ENCODE data around the gene GLA. TPM values are rescaled to one million over a fixed set of nuclear protein-coding genes. Genes with fewer than 3 reads are reported as not detected.
A peak's percentile ranks its signal among the peaks of the same experiment; 100 is the strongest.

GLA gene
- total RNA-seq, 2 experiments from 2014 or later: 40.7 to 45.8 TPM

GRCh38 chrX:101368800-101369199 lies 38.9 kb downstream of the GLA start:
- CTCF ChIA-PET: interaction anchor here (0.6 kb wide), 1 partner anchor 13 kb away, joined by 3 read pairs; no protein-coding TSS in a partner anchor
- no peak overlapping the region for H3K27ac Mint-ChIP-seq
- H3K36me3 Mint-ChIP-seq (ENCODE audit: low read depth): no peaks in the 10 kb centered on the region
- no peaks in the 10 kb centered on the region for H3K9me3 Mint-ChIP-seq
- DNase-seq: no peak
- H3K27me3 Mint-ChIP-seq (ENCODE audit: low read depth): no peaks in the 10 kb centered on the region
- no peaks in the 10 kb centered on the region for H3K4me1 Mint-ChIP-seq (ENCODE audit: low read depth)
- intact Hi-C loops (cut with micrococcal nuclease): no loop called here
- H3K4me3 Mint-ChIP-seq: no peak overlapping the region

GRCh38 chrX:101365301-101365795 lies 42.4 kb downstream of the GLA start:
- intact Hi-C loops (cut with micrococcal nuclease): no loop called here
- CTCF ChIA-PET: no interaction called here
- Mint-ChIP-seq H3K36me3 (ENCODE audit: low read depth) (no peaks in the 10 kb centered on the region), H3K9me3 (no peaks in the 10 kb centered on the region), H3K4me1 (ENCODE audit: low read depth) (no peaks in the 10 kb centered on the region), H3K27me3 (ENCODE audit: low read depth) (no peaks in the 10 kb centered on the region), H3K27ac (no peak overlapping the region), H3K4me3 (no peak overlapping the region)
- no peak for DNase-seq

GRCh38 chrX:101362757-101363156 lies 45.0 kb downstream of the GLA start:
- Mint-ChIP-seq H3K36me3 (ENCODE audit: low read depth) (no peaks in the 10 kb centered on the region), H3K4me3 (no peak overlapping the region), H3K4me1 (ENCODE audit: low read depth) (no peaks in the 10 kb centered on the region), H3K27ac (no peak overlapping the region), H3K9me3 (no peaks in the 10 kb centered on the region), H3K27me3 (ENCODE audit: low read depth) (no peaks in the 10 kb centered on the region)
- intact Hi-C loops (cut with micrococcal nuclease): no loop called here
- CTCF ChIA-PET: no interaction called here
- DNase-seq: no peak

- DNase-seq: no peak
- Mint-ChIP-seq H3K9me3 (no peaks in the 10 kb centered on the region), H3K36me3 (ENCODE audit: low read depth) (no peaks in the 10 kb centered on the region), H3K27me3 (ENCODE audit: low read depth) (no peaks in the 10 kb centered on the region), H3K27ac (no peak overlapping the region), H3K4me3 (no peak overlapping the region), H3K4me1 (ENCODE audit: low read depth) (no peaks in the 10 kb centered on the region)
- intact Hi-C loops (cut with micrococcal nuclease): no loop called here
- CTCF ChIA-PET: no interaction called here
Observed at GRCh38 chrX:101362116-101362515, 45.6 kb downstream of the GLA start.

- intact Hi-C loops (cut with micrococcal nuclease): no loop called here
- Mint-ChIP-seq H3K36me3 (ENCODE audit: low read depth) (no peaks in the 10 kb centered on the region), H3K4me1 (ENCODE audit: low read depth) (no peaks in the 10 kb centered on the region), H3K4me3 (no peak overlapping the region), H3K9me3 (no peaks in the 10 kb centered on the region), H3K27me3 (ENCODE audit: low read depth) (no peaks in the 10 kb centered on the region), H3K27ac (no peak overlapping the region)
- no peak for DNase-seq
- CTCF ChIA-PET: no interaction called here
Observed at GRCh38 chrX:101360390-101360789, 47.3 kb downstream of the GLA start.

GRCh38 chrX:101359966-101360365 lies 47.8 kb downstream of the GLA start:
- no peak overlapping the region for H3K4me3 Mint-ChIP-seq
- no peaks in the 10 kb centered on the region for H3K9me3 Mint-ChIP-seq
- H3K36me3 Mint-ChIP-seq (ENCODE audit: low read depth): no peaks in the 10 kb centered on the region
- no peak overlapping the region for H3K27ac Mint-ChIP-seq
- H3K4me1 Mint-ChIP-seq (ENCODE audit: low read depth): no peaks in the 10 kb centered on the region
- CTCF ChIA-PET: no interaction called here
- no peaks in the 10 kb centered on the region for H3K27me3 Mint-ChIP-seq (ENCODE audit: low read depth)
- DNase-seq: no peak
- intact Hi-C loops (cut with micrococcal nuclease): no loop called here

- Mint-ChIP-seq H3K27ac (no peak overlapping the region), H3K36me3 (ENCODE audit: low read depth) (no peaks in the 10 kb centered on the region), H3K27me3 (ENCODE audit: low read depth) (no peaks in the 10 kb centered on the region), H3K4me1 (ENCODE audit: low read depth) (no peaks in the 10 kb centered on the region), H3K9me3 (no peaks in the 10 kb centered on the region), H3K4me3 (no peak overlapping the region)
- intact Hi-C loops (cut with micrococcal nuclease): no loop called here
- CTCF ChIA-PET: no interaction called here
- no peak for DNase-seq
Observed at GRCh38 chrX:101357166-101357795, 50.4 kb downstream of the GLA start.

GRCh38 chrX:101349193-101349562 lies 58.5 kb downstream of the GLA start:
- Mint-ChIP-seq H3K4me1 (ENCODE audit: low read depth) (peaks cover 14% of the 10 kb centered on the region), H3K36me3 (ENCODE audit: low read depth) (peaks cover 12% of the 10 kb centered on the region), H3K27ac (peak overlapping the region; percentile 93), H3K9me3 (no peaks in the 10 kb centered on the region), H3K4me3 (peak overlapping the region; percentile 84), H3K27me3 (ENCODE audit: low read depth) (no peaks in the 10 kb centered on the region)
- CTCF ChIA-PET: interaction anchor here (1.1 kb wide), 1 partner anchor 42 kb away, joined by 3 read pairs; the partner anchor contains the start of gene RPL36A
- intact Hi-C loops (cut with micrococcal nuclease): loop anchor here (2.0 to 5.0 kb wide), 3 partner anchors 138 to 296 kb away; partner anchors contain the start of genes ARMCX4 and TRMT2B
- DNase-seq: no peak

- Mint-ChIP-seq H3K4me1 (ENCODE audit: low read depth) (peaks cover 16% of the 10 kb centered on the region), H3K4me3 (peak within 1 kb of the TSS; percentile 84), H3K9me3 (no peaks in the 10 kb centered on the region), H3K36me3 (ENCODE audit: low read depth) (peaks cover 15% of the 10 kb centered on the region), H3K27me3 (ENCODE audit: low read depth) (no peaks in the 10 kb centered on the region), H3K27ac (peak within 1 kb of the TSS; percentile 93)
- peak; percentile 82 for DNase-seq
- CTCF ChIA-PET: interaction anchor here (0.6 to 1.1 kb wide), 2 partner anchors 42 to 520 kb away, joined by 3 read pairs; partner anchors contain the start of gene RPL36A
- intact Hi-C loops (cut with micrococcal nuclease): loop anchor here (1.0 to 5.0 kb wide), 6 partner anchors 42 to 528 kb away; partner anchors contain the start of genes ARMCX4, CSTF2, HNRNPH2 and TRMT2B
Observed at GRCh38 chrX:101348452-101349192, 59.1 kb downstream of the GLA start, which contains the start of gene TIMM8A. TSS of gene TIMM8A (minus strand) at chrX:101348742. CDS start at chrX:101348664, 78 bp downstream.

GRCh38 chrX:101347859-101348451 lies 59.8 kb downstream of the GLA start:
- Mint-ChIP-seq H3K27ac (peak overlapping the region; percentile 93), H3K27me3 (ENCODE audit: low read depth) (no peaks in the 10 kb centered on the region), H3K4me1 (ENCODE audit: low read depth) (peaks cover 18% of the 10 kb centered on the region), H3K36me3 (ENCODE audit: low read depth) (peaks cover 17% of the 10 kb centered on the region), H3K4me3 (peak overlapping the region; percentile 84), H3K9me3 (no peaks in the 10 kb centered on the region)
- CTCF ChIA-PET: interaction anchor here (0.6 kb wide), 1 partner anchor 520 kb away, joined by 3 read pairs; no protein-coding TSS in a partner anchor
- intact Hi-C loops (cut with micrococcal nuclease): loop anchor here (1.0 to 5.0 kb wide), 6 partner anchors 42 to 528 kb away; partner anchors contain the start of genes ARMCX4, CSTF2, HNRNPH2 and TRMT2B
- DNase-seq: peak; percentile 18

Measured in activated naive CD4-positive, alpha-beta T cell treated with anti-CD3 and anti-CD28 coated beads for 36 hours (primary cell).